GM18907 (cell line): ENCODE results near the gene OR52K2.
A peak's percentile ranks its signal among the peaks of the same experiment; 100 is the strongest.
"Not testable (repeated sequence)": the region's sequence is repeated elsewhere in the genome, so short reads cannot be mapped to it uniquely, and the experiment has no call there.

Experiments used
- ATAC-seq: cut with Tn5 transposase; IDR thresholded peaks from one replicate; pipeline ENCODE4 v1.9.1; 2021; ENCODE audit warnings: mild to moderate bottlenecking, moderate library complexity; ENCODE audit not compliant: unreplicated experiment

OR52K2 gene

GRCh38 chr11:4448995-4449394, at the start of gene OR52K2:
Gene OR52K2 (plus strand): TSS chr11:4449295. CDS start chr11:4449340, 45 bp downstream.
- no peak for ATAC-seq

- ATAC-seq = not testable (repeated sequence)
Measured at GRCh38 chr11:4406206-4406605, 42.9 kb upstream of the OR52K2 start.

GRCh38 chr11:4416306-4416705, 32.8 kb upstream of the OR52K2 start:
- ATAC-seq = no peak

- ATAC-seq = no peak
Measured at GRCh38 chr11:4416816-4417215, 32.3 kb upstream of the OR52K2 start.

GRCh38 chr11:4418403-4418802, 30.7 kb upstream of the OR52K2 start:
- no peak for ATAC-seq

DNA sequence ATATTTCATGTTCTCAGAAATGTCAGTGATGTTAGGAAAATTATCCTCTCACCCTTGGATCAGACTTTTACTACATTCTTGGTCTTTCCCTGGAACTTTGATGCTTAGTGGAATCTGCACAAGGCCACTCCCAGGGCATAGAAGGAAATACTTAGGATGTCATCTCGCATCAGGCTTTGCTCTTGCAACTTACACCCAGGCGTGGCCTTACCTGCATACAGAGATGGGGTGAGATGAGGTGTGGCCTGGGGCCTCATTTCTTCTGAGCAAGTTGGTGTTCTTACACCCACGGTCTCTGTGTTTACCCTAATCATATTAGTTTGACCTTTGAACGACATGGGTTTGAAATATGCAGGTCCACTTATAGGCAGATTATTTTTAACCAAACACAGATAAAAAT, 19.0 kb upstream of the OR52K2 start:
- no peak for ATAC-seq

- no peak for ATAC-seq
Measured at GRCh38 chr11:4433856-4434255, 15.2 kb upstream of the OR52K2 start.

- ATAC-seq = no peak
Measured at GRCh38 chr11:4436411-4436810, 12.7 kb upstream of the OR52K2 start.

- no peak for ATAC-seq
Measured at GRCh38 chr11:4441515-4441914, 7.6 kb upstream of the OR52K2 start.

- no peak for ATAC-seq
Measured at GRCh38 chr11:4443232-4443891, 5.7 kb upstream of the OR52K2 start.

DNA sequence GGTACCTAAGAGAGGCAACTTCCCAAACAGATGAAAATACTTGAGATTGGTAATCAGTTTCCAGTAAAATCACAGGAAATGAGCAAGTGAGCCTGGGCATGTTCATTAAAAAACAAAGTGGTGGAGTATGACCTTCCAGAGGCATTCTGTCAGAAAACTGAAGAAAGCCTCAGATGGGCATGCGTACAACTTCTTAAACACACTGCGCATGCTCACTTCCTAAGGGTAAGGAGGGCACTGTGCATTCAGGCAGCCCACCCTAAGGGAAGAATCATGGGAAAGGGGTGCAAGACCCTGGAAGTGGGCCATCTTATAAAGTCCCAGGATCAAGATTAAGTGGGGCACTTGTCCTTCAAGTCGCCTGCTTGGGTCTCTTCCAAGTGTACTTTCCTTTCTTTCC, 4.0 kb downstream of the OR52K2 start:
- ATAC-seq = no peak

DNA sequence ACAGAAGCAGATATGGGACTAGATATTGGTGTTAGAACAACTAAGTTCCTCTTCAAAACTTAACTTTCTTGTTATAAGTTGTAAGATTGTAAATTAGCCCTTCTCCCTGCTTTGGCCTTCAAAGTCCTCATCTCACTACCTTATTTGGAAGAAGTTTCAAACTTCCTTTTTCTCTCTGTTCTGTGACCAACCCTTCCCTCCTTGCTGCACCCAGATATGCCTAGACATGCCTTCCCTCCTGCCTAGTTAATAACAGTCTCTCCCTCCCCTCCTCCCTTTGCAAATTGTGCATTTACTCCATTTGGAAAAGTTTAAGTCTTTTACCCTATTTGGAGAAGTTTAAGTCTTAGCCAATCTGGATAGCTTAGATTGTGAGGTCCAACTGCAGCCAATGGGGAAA, 4.9 kb downstream of the OR52K2 start:
- ATAC-seq = no peak

- no peak for ATAC-seq
Measured at GRCh38 chr11:4455419-4455818, 6.3 kb downstream of the OR52K2 start.

GRCh38 chr11:4459500-4459899, 10.4 kb downstream of the OR52K2 start:
- ATAC-seq = peak; percentile 95

DNA sequence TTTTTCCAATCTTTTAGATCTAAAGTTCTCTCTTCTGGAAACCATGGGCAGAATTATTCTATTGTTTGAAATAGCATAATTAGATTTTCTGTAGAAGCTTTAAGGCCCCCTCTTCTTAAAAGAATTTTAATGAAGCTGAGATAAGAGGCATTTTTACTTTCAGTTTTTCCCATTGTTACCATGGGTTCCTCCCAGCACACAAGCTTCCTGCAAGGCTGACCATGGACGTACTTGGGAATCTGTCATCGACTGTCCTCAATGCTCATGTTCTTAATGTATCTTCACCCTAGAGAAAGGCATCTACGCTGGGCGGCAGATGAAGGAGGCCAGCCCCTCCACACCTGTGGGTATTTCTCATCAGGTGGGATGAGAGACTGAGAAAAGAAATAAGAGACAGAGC, 11.1 kb downstream of the OR52K2 start:
- ATAC-seq = no peak

GRCh38 chr11:4464216-4465159, 15.4 kb downstream of the OR52K2 start:
- ATAC-seq = no peak

GRCh38 chr11:4465407-4465806, 16.3 kb downstream of the OR52K2 start:
- no peak for ATAC-seq

- ATAC-seq = no peak
Measured at GRCh38 chr11:4466131-4466870, 17.2 kb downstream of the OR52K2 start.

DNA sequence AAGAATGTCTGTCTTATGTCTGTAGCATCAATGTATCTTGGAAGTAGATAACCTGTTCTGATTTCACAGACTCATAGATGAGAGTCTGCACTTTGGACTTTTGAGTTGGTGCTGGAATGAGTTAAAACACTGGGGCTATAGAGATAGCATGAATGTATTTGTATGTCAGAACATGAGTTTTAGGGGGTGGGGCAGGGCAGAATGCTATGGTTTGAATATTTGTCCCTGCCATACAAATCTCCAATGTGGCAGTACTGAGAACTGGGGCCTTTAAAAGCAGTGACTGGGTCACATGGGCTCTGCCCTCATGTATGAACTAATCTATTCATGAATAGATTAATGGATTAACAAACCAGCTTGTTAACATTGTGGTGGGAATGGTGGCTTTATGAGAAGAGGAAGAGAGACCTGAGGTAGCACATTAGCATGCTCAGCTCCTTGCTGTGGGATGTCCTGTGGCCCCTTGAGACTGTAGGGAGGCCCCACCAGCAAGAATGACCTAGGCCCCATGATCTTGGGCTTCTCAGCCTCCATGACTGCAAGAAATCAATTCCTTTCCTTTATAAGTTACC, 17.9 kb downstream of the OR52K2 start:
- peak; percentile 68 for ATAC-seq

DNA sequence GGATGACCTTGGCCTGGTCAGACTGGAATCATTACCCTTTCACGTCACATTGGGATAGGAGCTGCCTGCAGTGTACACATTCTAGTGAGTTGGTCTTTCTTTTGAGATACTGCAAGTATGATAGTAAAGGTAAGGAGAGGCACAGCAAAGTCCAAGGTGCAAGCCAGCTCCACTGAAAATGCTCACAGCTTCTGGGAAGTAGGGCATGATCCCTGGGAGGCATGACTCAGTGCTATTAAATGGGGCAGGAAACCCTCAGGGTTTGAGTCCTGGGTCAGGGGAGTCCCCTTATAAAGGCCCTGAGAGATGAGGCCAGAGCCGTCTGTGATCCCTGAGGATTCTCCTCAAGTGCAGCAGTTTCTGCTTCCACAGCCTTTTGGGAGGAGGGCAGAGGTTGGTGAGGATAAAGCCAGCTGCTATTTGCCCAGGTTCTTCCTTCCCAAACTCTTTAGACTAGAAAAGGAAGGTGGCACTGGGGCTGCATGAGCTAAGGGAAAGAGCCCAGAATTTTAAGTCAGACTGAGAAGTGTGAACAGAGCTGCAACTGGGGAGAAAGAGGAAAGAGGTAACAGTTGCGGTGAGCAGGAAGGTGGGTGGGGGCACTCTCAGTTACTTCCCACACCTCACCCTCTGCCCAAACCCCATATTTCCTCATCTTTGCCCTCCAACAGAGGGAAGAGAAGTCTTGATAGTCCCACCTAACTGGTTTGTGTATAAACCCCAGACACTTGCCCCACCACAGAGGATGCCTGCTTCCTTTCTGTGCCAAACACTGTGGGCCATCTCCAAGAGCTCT, 18.9 kb downstream of the OR52K2 start:
- ATAC-seq = no peak
